Mesodermal cell (in vitro differentiated cells): ENCODE measurements around the gene MYO3A.

Experiments
- H3K27ac ChIP-seq: 2 replicates; pipeline ENCODE4 v1.7.0; 2013; ENCODE audit warnings: mild to moderate bottlenecking, low read depth, low read length, moderate library complexity; ENCODE audit not compliant: severe bottlenecking
- H3K36me3 ChIP-seq: 2 replicates; pipeline ENCODE4 v1.7.1; 2013; ENCODE audit warnings: mild to moderate bottlenecking, low read length, moderate library complexity; ENCODE audit not compliant: control insufficient read depth, insufficient read depth
- H3K4me1 ChIP-seq: one replicate; pipeline ENCODE4 v1.7.1; 2013; ENCODE audit warnings: mild to moderate bottlenecking, low read length; ENCODE audit not compliant: insufficient read depth, control insufficient read depth, poor library complexity, severe bottlenecking
- H3K4me3 ChIP-seq: 2 replicates; pipeline ENCODE4 v1.7.0; 2013; ENCODE audit warnings: low read length, control low read depth, mild to moderate bottlenecking; ENCODE audit not compliant: insufficient read depth, poor library complexity, severe bottlenecking; ENCODE audit errors: extremely low read depth
- H3K9me3 ChIP-seq: 2 replicates; pipeline ENCODE4 v1.7.1; 2013; ENCODE audit warnings: mild to moderate bottlenecking, low read length, moderate library complexity; ENCODE audit not compliant: control insufficient read depth
- WGBS, 2 experiments: methylation state at CpG; one replicate each; pipeline ENCODE4 v1.1.5; 2013; ENCODE audit warnings: missing lambda C conversion rate in 2 of 2; ENCODE audit not compliant: insufficient coverage in 2 of 2; 5-methylcytosine and 5-hydroxymethylcytosine counted together

The MYO3A gene

DNA sequence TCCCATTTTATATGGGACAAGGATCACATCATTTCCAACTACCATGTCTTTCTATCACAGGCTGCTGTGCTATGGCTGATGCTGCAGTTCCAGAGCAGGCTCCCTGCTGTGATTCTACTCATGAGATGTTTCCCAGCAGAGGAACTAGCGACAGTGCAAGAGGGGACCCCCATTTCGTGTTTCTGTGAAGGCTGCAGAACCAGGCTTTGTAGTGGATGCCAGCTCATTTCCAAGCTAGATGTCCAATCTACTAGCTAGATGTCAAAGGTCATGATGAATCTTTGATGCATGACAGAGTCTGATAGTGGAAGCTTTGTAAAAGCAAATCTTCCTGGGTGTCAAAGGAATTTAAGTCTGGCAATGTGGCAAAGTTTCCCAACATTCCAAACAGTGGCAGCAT is 21.2 kb upstream of the MYO3A start:
- Histone ChIP-seq H3K4me1 (no peaks in the 10 kb centered on the region), H3K27ac (no peak overlapping the region), H3K36me3 (no peaks in the 10 kb centered on the region), H3K4me3 (no peak overlapping the region), H3K9me3 (peaks cover 24% of the 10 kb centered on the region)
- 55 to 78% methylated on average over 2 of the region's 2 CpGs for WGBS, 2 experiments

DNA sequence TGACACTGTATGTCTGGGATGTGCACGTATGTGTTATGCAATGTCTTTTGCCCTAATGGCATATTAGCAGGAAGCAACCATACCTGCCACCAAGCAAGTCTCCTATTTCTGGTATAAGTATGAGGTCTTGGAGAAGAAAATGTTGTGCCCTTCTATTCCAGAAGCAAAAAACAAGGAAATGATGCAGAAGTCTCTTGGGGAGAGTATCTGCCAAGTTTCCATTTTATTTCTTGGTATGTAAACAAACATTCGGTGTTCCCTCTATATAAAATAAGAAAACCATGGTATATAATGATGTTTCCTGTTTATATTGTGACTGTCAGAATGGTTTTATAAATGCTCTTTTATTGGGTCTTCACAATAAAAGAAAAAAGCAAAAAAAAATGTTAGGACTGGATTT is 19.3 kb upstream of the MYO3A start:
- Histone ChIP-seq H3K9me3 (peaks cover 21% of the 10 kb centered on the region), H3K4me1 (no peaks in the 10 kb centered on the region), H3K27ac (no peak overlapping the region), H3K4me3 (no peak overlapping the region), H3K36me3 (no peaks in the 10 kb centered on the region)
- no CpG with 5 or more reads among the region's 2 CpGs for WGBS, 2 experiments

DNA sequence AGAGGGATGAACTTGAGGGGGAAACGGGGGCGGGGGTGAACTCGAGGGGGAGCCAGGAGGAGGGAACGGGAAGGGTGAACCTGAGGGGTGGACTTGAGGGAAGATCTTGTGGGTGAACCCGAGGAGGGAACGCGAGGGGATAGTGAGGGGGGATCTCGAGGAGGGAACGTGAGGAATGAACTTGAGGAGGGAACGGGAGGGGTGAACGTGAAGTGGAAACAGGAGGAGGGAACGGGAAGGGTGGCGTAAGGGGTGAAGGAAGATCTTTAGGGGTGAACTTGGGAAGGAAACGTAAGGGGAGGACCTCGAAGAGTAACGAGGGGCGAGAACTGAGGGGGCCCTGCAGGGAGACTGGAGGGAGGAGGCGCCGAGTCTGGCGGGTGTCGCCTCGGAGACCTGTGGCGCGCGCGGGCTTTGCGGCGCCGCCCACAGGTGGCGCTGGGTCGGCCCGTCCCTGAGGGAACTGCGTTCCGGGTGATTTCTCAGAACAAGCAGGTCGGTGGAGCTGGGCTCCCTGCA is 651 bp downstream of the MYO3A start:
- 0% methylated on average over 24 to 33 of the region's 35 CpGs for WGBS, 2 experiments
- H3K9me3 ChIP-seq, result no peaks in the 10 kb centered on the region

DNA sequence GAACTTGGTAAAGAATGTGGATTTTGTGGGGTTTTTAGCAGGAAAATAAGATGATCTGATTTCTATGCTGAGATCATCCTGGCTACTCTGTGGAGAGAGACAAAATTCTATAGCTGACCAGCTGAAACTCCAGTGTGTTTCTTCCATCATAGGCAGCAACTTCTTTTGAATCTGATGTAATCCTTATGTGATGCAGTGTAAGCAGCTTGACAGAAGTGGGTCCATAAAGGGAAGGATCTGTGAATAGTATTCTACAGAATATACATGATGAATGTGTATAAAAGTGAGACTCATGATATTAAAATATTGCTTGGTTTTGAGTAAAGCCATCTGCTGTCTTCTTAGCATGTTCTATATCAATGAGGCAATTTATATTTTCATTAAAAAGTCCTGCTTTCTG is 4.4 kb downstream of the MYO3A start:
- no peaks in the 10 kb centered on the region for H3K36me3 ChIP-seq
- no peak overlapping the region for H3K27ac ChIP-seq
- no peak overlapping the region for H3K4me3 ChIP-seq
- H3K9me3 ChIP-seq, result no peaks in the 10 kb centered on the region
- H3K4me1 ChIP-seq, result no peaks in the 10 kb centered on the region

More for the DNA sequence above, 651 bp downstream of the MYO3A start:
- no peaks in the 10 kb centered on the region for H3K36me3 ChIP-seq
- H3K4me1 ChIP-seq, result no peaks in the 10 kb centered on the region
- H3K27ac ChIP-seq, result no peak overlapping the region
- H3K4me3 ChIP-seq, result peak overlapping the region; percentile 55

DNA sequence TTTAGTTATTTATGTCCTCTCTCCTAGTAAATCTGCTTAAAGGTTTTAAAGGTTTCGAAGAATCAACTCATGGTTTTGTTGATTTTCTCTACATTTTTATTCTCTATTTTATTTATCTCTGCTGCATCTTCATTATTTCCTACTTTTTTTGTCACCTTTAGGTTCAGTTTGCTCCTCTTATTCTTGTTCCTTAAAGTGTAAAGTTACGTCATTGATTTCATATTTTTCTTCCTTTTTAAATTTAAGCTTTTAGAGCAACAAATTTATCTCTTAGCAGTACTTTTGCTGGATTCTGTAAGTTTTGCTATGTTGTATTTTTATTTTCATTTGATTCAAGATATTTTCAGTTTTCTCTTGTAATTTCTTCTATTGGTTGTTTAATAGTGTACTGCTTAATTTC is 10.7 kb downstream of the MYO3A start:
- 100% methylated on average over 1 of the region's 2 CpGs; no CpG with 5 or more reads in 1 of the 2 experiments for WGBS, 2 experiments
- H3K4me3 ChIP-seq, result no peak overlapping the region

DNA sequence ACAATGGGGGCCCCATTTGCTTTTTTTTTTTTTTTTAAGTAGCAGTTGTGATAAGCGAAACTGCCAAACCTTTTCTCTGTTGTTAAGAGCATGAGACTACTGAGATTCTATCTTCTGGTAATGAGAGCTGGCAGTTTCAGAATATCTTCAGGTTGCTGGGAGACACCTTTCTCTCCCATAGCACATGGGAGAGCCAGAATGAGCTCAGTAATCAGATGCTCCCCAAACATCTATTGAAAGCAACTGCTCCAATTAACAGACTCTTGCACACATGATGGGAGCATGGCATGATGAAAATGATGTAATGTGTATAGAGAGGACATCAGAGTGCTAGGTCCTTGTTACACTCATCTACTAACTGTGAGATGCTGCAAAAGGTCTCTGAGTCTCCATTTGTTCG is 18.8 kb downstream of the MYO3A start:
- Histone ChIP-seq H3K4me3 (no peak overlapping the region), H3K36me3 (no peaks in the 10 kb centered on the region), H3K27ac (no peak overlapping the region), H3K4me1 (no peaks in the 10 kb centered on the region), H3K9me3 (peaks cover 4% of the 10 kb centered on the region)
- WGBS, 2 experiments, result no CpG with 5 or more reads among the region's 2 CpGs

More for the DNA sequence above, 10.7 kb downstream of the MYO3A start:
- no peaks in the 10 kb centered on the region for H3K4me1 ChIP-seq
- H3K27ac ChIP-seq, result no peak overlapping the region
- no peaks in the 10 kb centered on the region for H3K36me3 ChIP-seq
- no peaks in the 10 kb centered on the region for H3K9me3 ChIP-seq

DNA sequence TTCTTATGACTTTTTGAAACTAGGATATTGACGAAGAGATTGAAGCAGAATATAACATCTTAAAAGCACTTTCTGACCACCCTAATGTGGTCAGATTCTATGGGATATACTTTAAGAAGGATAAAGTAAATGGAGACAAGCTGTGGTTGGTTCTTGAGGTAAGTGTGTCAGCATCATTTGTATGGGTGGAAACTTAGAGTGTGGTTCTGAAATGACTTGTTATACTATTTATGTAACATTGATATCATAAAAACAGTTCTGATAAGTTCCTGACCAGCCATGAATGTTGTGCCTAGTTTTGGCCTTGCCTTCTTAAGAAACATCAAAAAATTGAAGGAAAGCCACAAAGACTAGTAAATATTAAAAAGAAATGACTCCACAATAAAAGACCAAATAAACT is 20.8 kb downstream of the MYO3A start:
- H3K9me3 ChIP-seq, result peaks cover 4% of the 10 kb centered on the region
- no peak overlapping the region for H3K4me3 ChIP-seq
- H3K36me3 ChIP-seq, result no peaks in the 10 kb centered on the region
- no CpG with 5 or more reads among the region's 1 CpG for WGBS, 2 experiments
- no peaks in the 10 kb centered on the region for H3K4me1 ChIP-seq
- H3K27ac ChIP-seq, result no peak overlapping the region

DNA sequence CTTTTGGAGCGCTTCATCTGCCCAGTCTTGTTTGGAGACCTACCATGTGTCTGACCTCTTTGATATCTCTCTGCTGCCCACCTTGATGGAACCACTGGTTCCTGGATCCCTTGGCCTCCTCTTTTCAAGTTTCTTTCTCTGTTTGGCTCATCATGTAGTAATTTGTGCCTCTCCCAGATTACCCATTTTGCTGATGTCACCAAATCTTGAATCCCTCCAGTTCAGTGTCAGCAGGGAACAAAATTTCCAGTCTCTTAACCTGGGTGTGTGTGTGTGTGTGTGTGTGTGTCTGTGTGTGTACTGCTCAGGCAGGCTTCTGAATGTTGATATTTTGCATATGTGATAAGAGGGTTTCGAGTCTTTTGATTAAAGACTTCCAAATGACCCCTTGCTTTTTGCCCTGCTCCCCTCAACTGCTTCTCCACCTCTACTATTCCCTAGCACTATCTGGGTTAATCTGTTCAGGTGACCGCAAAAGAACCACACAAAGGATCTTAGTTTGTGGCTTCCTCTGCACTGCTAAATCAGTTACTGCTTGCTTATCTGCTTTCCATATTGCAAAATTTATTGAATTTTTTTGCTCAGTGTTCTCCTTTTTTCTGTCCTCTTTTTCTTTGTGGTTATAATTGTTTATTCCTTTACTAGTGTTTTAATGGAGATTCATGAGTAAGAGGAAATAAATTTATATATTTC is 25.7 kb downstream of the MYO3A start:
- Histone ChIP-seq H3K4me1 (no peaks in the 10 kb centered on the region), H3K27ac (no peak overlapping the region), H3K36me3 (no peaks in the 10 kb centered on the region), H3K9me3 (peaks cover 4% of the 10 kb centered on the region), H3K4me3 (no peak overlapping the region)
- WGBS, 2 experiments, result 92 to 100% methylated on average over 2 of the region's 3 CpGs

DNA sequence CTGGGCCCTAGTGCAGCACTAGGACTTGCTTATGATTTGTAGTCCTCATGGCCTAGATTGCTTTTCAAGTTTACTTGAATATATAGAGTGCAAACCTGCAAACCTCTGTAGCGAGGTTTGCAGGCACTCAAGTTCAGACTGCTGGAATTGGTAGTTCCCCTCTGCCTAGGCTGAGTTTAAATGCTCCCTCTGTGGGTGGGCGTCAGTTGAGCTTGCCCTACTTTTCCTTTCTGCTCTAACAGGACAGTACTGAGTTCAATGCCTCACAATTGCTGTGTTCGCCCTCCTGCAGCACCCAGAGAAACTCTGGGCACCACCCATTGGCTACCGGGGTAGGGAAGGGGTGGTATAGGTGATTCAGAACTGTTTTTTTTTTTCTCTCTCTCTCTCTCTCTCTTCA is 31.6 kb downstream of the MYO3A start:
- Histone ChIP-seq H3K4me3 (no peak overlapping the region), H3K36me3 (no peaks in the 10 kb centered on the region), H3K4me1 (no peaks in the 10 kb centered on the region), H3K9me3 (no peaks in the 10 kb centered on the region), H3K27ac (no peak overlapping the region)
- WGBS, 2 experiments, result 82 to 100% methylated on average over 1 to 2 of the region's 4 CpGs

DNA sequence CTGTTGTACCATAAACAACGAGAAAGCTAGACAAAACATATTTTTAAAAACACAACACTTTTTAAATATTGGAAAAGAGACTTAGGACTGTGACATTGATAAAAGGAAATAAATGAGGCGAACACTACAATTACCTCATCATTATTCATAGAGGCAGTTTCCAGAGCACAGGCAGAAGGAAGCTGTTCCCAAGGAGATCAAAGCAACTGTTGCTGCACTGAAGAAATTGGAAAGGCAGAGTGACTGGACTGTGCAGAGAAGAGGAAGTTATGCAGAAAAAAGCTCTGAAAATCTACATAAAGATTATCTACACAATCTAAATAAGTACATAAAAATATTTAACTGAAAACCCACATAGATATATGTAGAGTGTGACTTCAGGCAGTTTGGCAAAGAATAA is 32.8 kb downstream of the MYO3A start:
- no peak overlapping the region for H3K4me3 ChIP-seq
- H3K36me3 ChIP-seq, result no peaks in the 10 kb centered on the region
- no peaks in the 10 kb centered on the region for H3K4me1 ChIP-seq
- no peak overlapping the region for H3K27ac ChIP-seq
- no CpG with 5 or more reads among the region's 2 CpGs for WGBS, 2 experiments
- no peaks in the 10 kb centered on the region for H3K9me3 ChIP-seq

DNA sequence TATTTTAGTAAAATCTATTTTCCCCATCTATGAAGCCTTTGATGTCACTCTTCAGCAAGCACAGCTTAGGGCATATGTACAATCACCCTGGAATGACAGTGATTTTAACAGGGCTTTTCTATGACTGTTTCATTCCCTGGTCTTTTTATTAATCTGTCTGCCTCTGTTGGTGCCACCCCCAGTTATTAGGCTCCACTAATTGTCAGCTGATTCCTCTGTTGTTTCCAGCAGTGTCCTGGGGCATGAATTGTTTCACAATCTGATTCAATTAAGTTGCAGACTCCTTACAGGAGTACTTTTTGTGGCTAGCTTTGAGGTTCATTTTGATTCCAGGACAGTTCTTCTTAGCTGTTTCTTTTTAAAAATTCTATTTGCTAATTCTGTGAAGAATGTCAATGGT is 38.6 kb downstream of the MYO3A start:
- H3K27ac ChIP-seq, result no peak overlapping the region
- no peaks in the 10 kb centered on the region for H3K9me3 ChIP-seq
- H3K4me3 ChIP-seq, result no peak overlapping the region
- H3K4me1 ChIP-seq, result no peaks in the 10 kb centered on the region
- no peaks in the 10 kb centered on the region for H3K36me3 ChIP-seq
